Mucosa of rectum (tissue), 2 donors: ENCODE results near the gene IKZF2.

Experiments used
- H3K27ac ChIP-seq, 2 donors: one replicate each; pipeline ENCODE4 v1.7.0; 2013; ENCODE audit warnings: inconsistent platforms in 2 of 2, low read depth in 2 of 2, low read length in 2 of 2
- H3K27me3 ChIP-seq, 2 donors: one replicate each; pipeline ENCODE4 v1.7.0; 2013; ENCODE audit warnings: low read length in 2 of 2; ENCODE audit not compliant: control insufficient read depth in 2 of 2, insufficient read depth in 2 of 2
- H3K36me3 ChIP-seq, 2 donors: one replicate each; pipeline ENCODE4 v1.7.0; 2013; ENCODE audit warnings: low read length in 2 of 2; ENCODE audit not compliant: control insufficient read depth in 2 of 2, insufficient read depth in 2 of 2
- H3K4me1 ChIP-seq, 2 donors: one replicate each; pipeline ENCODE4 v1.7.0; 2013; ENCODE audit warnings: low read length in 2 of 2, mild to moderate bottlenecking in 1 of 2; ENCODE audit not compliant: control insufficient read depth in 2 of 2, insufficient read depth in 2 of 2
- H3K4me3 ChIP-seq, 2 donors: one replicate each; pipeline ENCODE4 v1.7.0; 2013; ENCODE audit warnings: low read length in 2 of 2
- H3K9ac ChIP-seq, 2 donors: one replicate each; pipeline ENCODE4 v1.7.0; 2013; ENCODE audit warnings: low read length in 2 of 2, low read depth in 1 of 2, mild to moderate bottlenecking in 1 of 2
- H3K9me3 ChIP-seq, 2 donors: one replicate each; pipeline ENCODE4 v1.7.0; 2013; ENCODE audit warnings: low read length in 2 of 2; ENCODE audit not compliant: control insufficient read depth in 2 of 2
- donor health status: healthy.
- donor health status: Normal muscosa, but diverticular disease.

IKZF2 gene

GRCh38 chr2:212956665-212957607, 194.5 kb downstream of the IKZF2 start:
- Histone ChIP-seq H3K9ac (no peak overlapping the region), H3K27ac (no peak overlapping the region), H3K4me3 (no peak overlapping the region), H3K27me3 (no peaks in the 10 kb centered on the region), H3K4me1 (no peaks in the 10 kb centered on the region), H3K36me3 (no peaks in the 10 kb centered on the region), H3K9me3 (no peaks in the 10 kb centered on the region)

- no peak overlapping the region for H3K27ac ChIP-seq
- H3K9ac ChIP-seq = no peak overlapping the region
- H3K4me1 ChIP-seq = no peaks in the 10 kb centered on the region
- H3K27me3 ChIP-seq = no peaks in the 10 kb centered on the region
- no peaks in the 10 kb centered on the region for H3K36me3 ChIP-seq
- no peak overlapping the region for H3K4me3 ChIP-seq
- H3K9me3 ChIP-seq = no peaks in the 10 kb centered on the region
Observed at GRCh38 chr2:212953170-212953920, 198.1 kb downstream of the IKZF2 start.

- Histone ChIP-seq H3K4me1 (no peaks in the 10 kb centered on the region), H3K27me3 (no peaks in the 10 kb centered on the region), H3K4me3 (no peak overlapping the region), H3K36me3 (no peaks in the 10 kb centered on the region), H3K9ac (no peak overlapping the region), H3K9me3 (no peaks in the 10 kb centered on the region), H3K27ac (no peak overlapping the region)
Observed at GRCh38 chr2:212949786-212950185, 201.6 kb downstream of the IKZF2 start.
